IgD-negative memory B cell (primary cell): ENCODE data around the gene FSHB. TPM values are rescaled to one million over a fixed set of nuclear protein-coding genes. Genes with fewer than 3 reads are reported as not detected.

Experiments
- polyA plus RNA-seq: library from polyadenylated mRNA; unstranded; fragments of 300-500 nt; fragmentation: Illumina TruSeq; gene quantifications from one replicate; pipeline ENCODE4 v1.2.3, GENCODE V29; 2021

The FSHB gene
- polyA plus RNA-seq, 1 donor from 2014 or later: not detected

Other genes with a start within 250 kb of the FSHB start
- gene KCNA4, start 214.0 kb upstream of the FSHB start, polyA plus RNA-seq: not detected
- gene ARL14EP, start 92.1 kb downstream of the FSHB start, polyA plus RNA-seq: 90.5 TPM